Right atrium auricular region (tissue), 2 donors: ENCODE results near the gene DNAJC2. TPM values are rescaled to one million over a fixed set of nuclear protein-coding genes. Genes with fewer than 3 reads are reported as not detected.
"Not testable (repeated sequence)": the region's sequence is repeated elsewhere in the genome, so short reads cannot be mapped to it uniquely, and the experiment has no call there.

ENCODE experiments used
- DNase-seq: peaks from one replicate; pipeline ENCODE4 v3.0.0-alpha.2; 2019; ENCODE audit warnings: low spot score
- H3K27ac ChIP-seq, 2 donors: fragments of 200-600 bp; sonication (generic); 1 replicate in 1 of 2; 2 replicates in 1 of 2; pipeline ENCODE4 v1.5.1; 2016 to 2019
- H3K27me3 ChIP-seq, 2 donors: fragments of 200-600 bp; sonication (generic); one replicate each; pipeline versions ENCODE4 v1.5.1 to v1.6.0; 2017 to 2019
- H3K36me3 ChIP-seq: fragments of 200-600 bp; sonication (generic); one replicate; pipeline ENCODE4 v1.5.1; 2016
- H3K4me1 ChIP-seq, 2 donors: fragments of 200-600 bp; sonication (generic); one replicate each; pipeline versions ENCODE4 v1.5.1 to v1.6.0; 2017 to 2019
- H3K4me3 ChIP-seq, 2 donors: fragments of 200-600 bp; sonication (generic); 1 replicate in 1 of 2; 2 replicates in 1 of 2; pipeline ENCODE4 v1.5.1; 2017 to 2019; ENCODE audit warnings: mild to moderate bottlenecking in 1 of 2, moderate library complexity in 1 of 2
- H3K9me3 ChIP-seq, 2 donors: fragments of 200-600 bp; sonication (generic); one replicate each; pipeline ENCODE4 v1.5.1; 2019
- total RNA-seq, 2 donors: library from RNA; depleted of rRNA; stranded (reverse); fragments of >200 nt; gene quantifications; one replicate each; pipeline ENCODE4 v1.1.0, GENCODE V29; 2016
- TF ChIP-seq, protein P1 (sequence below), 2 donors: fragments of 200-600 bp; sonication (generic); IDR thresholded peaks; one replicate each; pipeline ENCODE4 v1.5.1; 2019; ENCODE audit warnings: antibody characterized with exemption in 2 of 2

The DNAJC2 gene
- total RNA-seq, 2 donors from 2014 or later: 7.7 to 14.4 TPM

- Histone ChIP-seq H3K9me3 (no peaks in the 10 kb centered on the region), H3K4me3 (no peak overlapping the region), H3K36me3 (no peaks in the 10 kb centered on the region), H3K27ac (no peak overlapping the region), H3K27me3 (no peaks in the 10 kb centered on the region), H3K4me1 (peaks cover 0 to 15% of the 10 kb centered on the region in 2 donors)
- no peak for DNase-seq
- TF ChIP-seq, protein P1, sequence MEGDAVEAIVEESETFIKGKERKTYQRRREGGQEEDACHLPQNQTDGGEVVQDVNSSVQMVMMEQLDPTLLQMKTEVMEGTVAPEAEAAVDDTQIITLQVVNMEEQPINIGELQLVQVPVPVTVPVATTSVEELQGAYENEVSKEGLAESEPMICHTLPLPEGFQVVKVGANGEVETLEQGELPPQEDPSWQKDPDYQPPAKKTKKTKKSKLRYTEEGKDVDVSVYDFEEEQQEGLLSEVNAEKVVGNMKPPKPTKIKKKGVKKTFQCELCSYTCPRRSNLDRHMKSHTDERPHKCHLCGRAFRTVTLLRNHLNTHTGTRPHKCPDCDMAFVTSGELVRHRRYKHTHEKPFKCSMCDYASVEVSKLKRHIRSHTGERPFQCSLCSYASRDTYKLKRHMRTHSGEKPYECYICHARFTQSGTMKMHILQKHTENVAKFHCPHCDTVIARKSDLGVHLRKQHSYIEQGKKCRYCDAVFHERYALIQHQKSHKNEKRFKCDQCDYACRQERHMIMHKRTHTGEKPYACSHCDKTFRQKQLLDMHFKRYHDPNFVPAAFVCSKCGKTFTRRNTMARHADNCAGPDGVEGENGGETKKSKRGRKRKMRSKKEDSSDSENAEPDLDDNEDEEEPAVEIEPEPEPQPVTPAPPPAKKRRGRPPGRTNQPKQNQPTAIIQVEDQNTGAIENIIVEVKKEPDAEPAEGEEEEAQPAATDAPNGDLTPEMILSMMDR (IDR thresholded peaks at IDR 0.05): no peak
Observed at GRCh38 chr7:103293526-103293925, 51.0 kb downstream of the DNAJC2 start.

- Histone ChIP-seq H3K27ac (no peak overlapping the region), H3K4me3 (no peak overlapping the region), H3K9me3 (no peaks in the 10 kb centered on the region), H3K4me1 (peaks cover 0 to 7% of the 10 kb centered on the region in 2 donors), H3K27me3 (no peaks in the 10 kb centered on the region), H3K36me3 (no peaks in the 10 kb centered on the region)
- TF ChIP-seq, protein P1 (IDR thresholded peaks at IDR 0.05): no peak
- DNase-seq: no peak
Observed at GRCh38 chr7:103292122-103292521, 52.4 kb downstream of the DNAJC2 start.

DNA sequence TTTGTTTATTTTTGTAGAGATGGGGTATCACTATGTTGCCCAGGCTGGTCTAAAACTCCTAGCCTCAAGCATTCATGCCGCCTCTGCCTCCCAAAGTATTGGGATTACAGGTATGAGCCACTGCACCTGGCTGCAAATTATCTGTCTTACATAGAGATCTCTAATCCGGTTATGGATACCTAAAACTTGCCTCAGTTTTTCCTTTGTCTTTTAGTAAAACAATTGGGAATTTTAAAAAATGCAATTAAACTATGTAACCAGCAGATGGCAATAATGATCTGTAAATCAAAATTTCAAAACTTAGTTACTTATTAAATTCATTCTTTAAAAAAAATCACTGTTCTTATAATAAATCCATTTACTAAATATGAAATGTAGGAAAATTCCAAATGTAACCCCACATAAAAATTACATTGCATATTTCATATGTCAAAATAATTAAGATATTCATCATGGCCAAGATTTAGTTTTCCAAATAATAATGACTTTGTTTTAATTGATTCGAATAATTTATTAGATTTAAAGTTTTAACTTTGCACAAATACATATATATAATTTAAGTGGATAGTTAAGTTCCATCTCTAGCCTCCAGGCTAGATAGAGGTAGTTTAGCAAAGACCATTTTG lies 61.7 kb downstream of the DNAJC2 start:
- not testable (repeated sequence) for H3K27me3 ChIP-seq
- TF ChIP-seq, protein P1 (IDR thresholded peaks at IDR 0.05): peak in 1 of 2 donors; percentile 21

DNA sequence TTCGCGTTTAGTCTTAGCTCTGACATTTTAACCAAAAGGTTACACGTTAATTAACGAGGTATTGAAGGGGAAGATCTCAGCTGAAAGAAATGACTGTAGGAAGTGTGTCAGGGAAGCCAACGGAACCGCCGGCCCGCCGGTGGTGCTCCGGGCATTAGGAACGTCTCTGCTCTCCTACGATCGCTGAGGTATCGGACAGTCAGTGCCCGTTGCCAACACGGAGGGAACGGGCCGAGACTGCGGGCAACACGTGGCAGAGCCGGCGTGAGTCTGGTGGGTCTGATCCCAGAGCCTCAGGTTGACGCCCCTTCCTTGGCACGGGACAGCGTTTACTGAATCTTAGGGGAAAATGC lies 63.8 kb downstream of the DNAJC2 start:
- not testable (repeated sequence) for H3K4me1 ChIP-seq, DNase-seq, H3K27me3 ChIP-seq, H3K9me3 ChIP-seq, H3K36me3 ChIP-seq
- Histone ChIP-seq H3K27ac (peak overlapping the region in 1 of 2 donors; percentile 46), H3K4me3 (peak overlapping the region; percentile 47 to 63)

More for the DNA sequence above, 61.7 kb downstream of the DNAJC2 start:
- H3K4me3 ChIP-seq, DNase-seq, H3K27ac ChIP-seq, H3K9me3 ChIP-seq, H3K4me1 ChIP-seq, H3K36me3 ChIP-seq: not testable (repeated sequence)

GRCh38 chr7:103279963-103280802 lies 64.4 kb downstream of the DNAJC2 start:
- peak; percentile 66 for DNase-seq
- peak overlapping the region in 1 of 2 donors; percentile 46 for H3K27ac ChIP-seq
- peak overlapping the region; percentile 47 to 63 for H3K4me3 ChIP-seq
- not testable (repeated sequence) for H3K36me3 ChIP-seq, H3K9me3 ChIP-seq, H3K4me1 ChIP-seq, H3K27me3 ChIP-seq

DNA sequence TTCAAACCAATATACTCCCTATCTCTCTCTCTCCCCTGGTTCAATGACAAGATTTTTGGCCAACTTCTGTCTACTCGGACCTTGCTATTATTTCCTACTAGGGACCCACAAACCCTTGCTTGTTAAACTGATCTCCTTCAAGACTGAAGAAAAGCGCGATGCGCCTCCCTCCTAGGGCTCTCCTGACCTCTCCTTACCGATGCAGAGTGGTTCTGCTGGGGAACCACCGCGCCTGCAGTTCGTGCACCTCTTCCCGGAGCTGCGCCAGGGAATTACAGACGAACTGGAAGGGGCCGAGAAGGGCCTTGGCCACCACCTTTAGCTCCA lies 65.0 kb downstream of the DNAJC2 start:
- H3K4me1 ChIP-seq, DNase-seq, H3K9me3 ChIP-seq, H3K27me3 ChIP-seq, H3K36me3 ChIP-seq: not testable (repeated sequence)
- Histone ChIP-seq H3K4me3 (peak overlapping the region; percentile 47 to 63), H3K27ac (peak overlapping the region in 1 of 2 donors; percentile 46)

- not testable (repeated sequence) for H3K4me1 ChIP-seq, H3K4me3 ChIP-seq, H3K27ac ChIP-seq, H3K27me3 ChIP-seq, DNase-seq, H3K9me3 ChIP-seq, H3K36me3 ChIP-seq
Observed at GRCh38 chr7:103278195-103278594, 66.4 kb downstream of the DNAJC2 start.

GRCh38 chr7:103274867-103275266 lies 69.7 kb downstream of the DNAJC2 start:
- H3K4me3 ChIP-seq, H3K27me3 ChIP-seq, H3K9me3 ChIP-seq, H3K36me3 ChIP-seq, DNase-seq, H3K4me1 ChIP-seq, H3K27ac ChIP-seq: not testable (repeated sequence)

- H3K27me3 ChIP-seq, H3K4me1 ChIP-seq, H3K27ac ChIP-seq, H3K36me3 ChIP-seq, DNase-seq, H3K9me3 ChIP-seq, H3K4me3 ChIP-seq: not testable (repeated sequence)
Observed at GRCh38 chr7:103273374-103273773, 71.2 kb downstream of the DNAJC2 start.

GRCh38 chr7:103266229-103266628 lies 78.3 kb downstream of the DNAJC2 start:
- H3K9me3 ChIP-seq, H3K27ac ChIP-seq, H3K27me3 ChIP-seq, H3K36me3 ChIP-seq, DNase-seq, H3K4me3 ChIP-seq, H3K4me1 ChIP-seq: not testable (repeated sequence)

- not testable (repeated sequence) for H3K4me3 ChIP-seq, H3K27ac ChIP-seq, H3K27me3 ChIP-seq, H3K9me3 ChIP-seq, DNase-seq, H3K4me1 ChIP-seq, H3K36me3 ChIP-seq
Observed at GRCh38 chr7:103264054-103264453, 80.5 kb downstream of the DNAJC2 start.
